ENCODE measurements around the gene SNCAIP.

The SNCAIP gene

GRCh38 chr5:122311961-122312590 lies at the start of gene SNCAIP:
SNCAIP (plus strand) TSS chr5:122312237; CDS start chr5:122391135, 78,898 bp downstream.
- DNase-seq: no peak

DNA sequence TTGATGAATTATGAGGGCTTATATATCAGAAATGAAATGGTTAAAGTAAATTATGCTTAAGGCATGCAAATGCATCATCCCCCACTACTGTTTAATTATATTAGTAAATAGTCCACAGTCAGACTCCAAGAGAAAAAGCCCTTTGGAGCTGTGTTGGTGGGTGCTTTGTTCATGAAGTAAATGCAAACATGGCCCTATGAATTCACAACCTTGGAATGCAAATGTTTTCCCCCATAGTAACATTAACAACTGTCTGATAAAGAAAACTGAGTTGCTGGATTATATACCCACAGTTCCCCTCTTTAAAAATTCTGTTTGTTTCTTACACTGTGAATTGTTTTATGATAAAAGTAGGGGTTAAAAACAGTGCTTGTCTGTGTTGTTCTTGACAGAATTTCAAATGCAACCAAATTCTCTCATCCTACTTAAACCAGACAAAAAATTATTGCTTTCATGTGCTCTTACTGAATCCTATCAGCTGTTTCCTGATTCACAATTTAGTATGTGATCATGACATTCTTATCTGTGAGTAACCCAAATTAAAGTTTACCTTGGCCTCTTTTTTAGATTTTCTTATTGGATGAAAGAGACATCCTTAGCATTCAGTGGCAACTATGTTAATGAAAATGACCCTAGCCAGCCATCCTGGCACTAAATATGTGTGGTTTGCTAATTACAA lies 48.5 kb upstream of the SNCAIP start:
- no peak for DNase-seq

DNA sequence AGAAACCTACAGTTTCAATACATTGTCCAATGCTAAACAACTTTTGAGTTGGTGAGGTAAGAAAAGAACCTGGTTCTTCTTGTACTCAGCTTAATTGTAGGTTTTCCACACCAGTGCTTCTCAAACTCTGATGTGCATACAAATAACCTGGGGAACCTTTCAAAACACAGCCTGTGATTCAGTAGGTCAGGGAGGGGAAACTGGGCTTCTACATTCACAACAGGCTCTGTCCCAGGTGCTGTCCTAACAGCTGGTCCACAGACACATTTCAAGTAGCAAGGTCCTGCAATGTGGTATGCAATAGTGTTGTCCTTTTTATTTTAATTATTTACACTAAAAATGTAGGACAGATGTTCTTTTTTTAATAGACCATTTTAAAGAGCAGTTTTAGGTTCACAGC lies 47.4 kb upstream of the SNCAIP start:
- no peak for DNase-seq

DNA sequence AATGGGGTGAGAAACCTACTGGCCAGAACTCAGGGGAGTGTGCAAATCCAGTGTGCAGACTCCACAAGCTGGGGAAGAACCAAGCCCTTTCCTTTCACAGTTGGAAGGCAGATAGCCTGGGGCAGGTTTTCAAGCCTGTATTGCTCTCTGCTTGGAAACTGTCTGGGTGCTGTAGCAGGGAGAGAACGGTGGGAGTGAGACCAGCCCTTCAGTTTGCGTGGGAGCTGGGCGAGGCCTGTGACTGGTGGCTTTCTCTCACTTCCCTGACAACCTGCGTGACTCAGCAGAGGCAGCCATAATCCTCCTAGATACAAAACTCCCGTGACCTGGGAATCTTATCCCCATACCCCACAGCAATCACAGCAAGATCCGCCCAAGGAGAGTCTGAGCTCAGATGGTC lies 44.9 kb upstream of the SNCAIP start:
- DNase-seq: no peak

- DNase-seq: no peak
Measured at GRCh38 chr5:122273696-122274095, 38.3 kb upstream of the SNCAIP start.

- no peak for DNase-seq
Measured at GRCh38 chr5:122283592-122283991, 28.4 kb upstream of the SNCAIP start.

GRCh38 chr5:122286541-122286940 lies 25.5 kb upstream of the SNCAIP start:
- DNase-seq: no peak

DNA sequence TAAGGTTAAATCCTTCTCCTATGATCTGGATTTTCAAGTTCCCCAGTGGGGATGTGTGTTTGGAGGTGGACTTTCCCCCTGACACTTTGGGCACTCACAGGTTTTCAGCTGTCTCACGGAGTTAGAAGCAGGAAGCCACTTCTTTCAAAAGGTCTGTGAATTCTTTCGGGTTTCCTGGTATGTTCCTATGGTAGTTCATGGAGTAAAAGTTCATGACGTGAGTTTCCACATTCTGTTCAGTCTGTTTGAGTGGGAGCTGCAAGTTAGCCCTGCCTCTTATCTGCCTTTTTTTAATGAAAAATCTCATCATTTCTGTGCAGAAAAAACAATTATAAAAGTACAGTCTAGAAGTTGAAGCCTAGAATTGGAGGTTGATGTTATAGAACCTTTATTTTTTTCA lies 24.9 kb upstream of the SNCAIP start:
- no peak for DNase-seq

GRCh38 chr5:122291000-122291901 lies 20.8 kb upstream of the SNCAIP start:
- DNase-seq: no peak

DNA sequence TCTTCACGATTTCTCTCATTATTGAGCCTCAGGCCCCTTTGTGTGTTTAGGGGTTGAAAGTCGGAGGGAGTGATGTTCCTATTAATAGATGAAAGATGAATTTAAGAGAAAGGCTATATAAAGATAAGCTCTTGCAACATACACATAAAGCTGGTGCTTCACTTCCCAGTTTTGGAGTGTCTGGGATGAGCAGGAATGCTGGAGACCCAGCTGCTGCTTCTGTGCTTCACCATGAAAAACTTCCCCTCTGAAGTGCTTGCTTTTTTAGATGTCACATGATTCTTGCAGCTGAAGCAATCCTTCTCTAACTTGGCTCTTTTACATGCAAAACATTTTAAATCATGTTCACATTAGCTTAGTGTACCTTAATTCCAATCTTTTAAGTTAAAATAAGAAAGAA lies 19.7 kb upstream of the SNCAIP start:
- no peak for DNase-seq

DNA sequence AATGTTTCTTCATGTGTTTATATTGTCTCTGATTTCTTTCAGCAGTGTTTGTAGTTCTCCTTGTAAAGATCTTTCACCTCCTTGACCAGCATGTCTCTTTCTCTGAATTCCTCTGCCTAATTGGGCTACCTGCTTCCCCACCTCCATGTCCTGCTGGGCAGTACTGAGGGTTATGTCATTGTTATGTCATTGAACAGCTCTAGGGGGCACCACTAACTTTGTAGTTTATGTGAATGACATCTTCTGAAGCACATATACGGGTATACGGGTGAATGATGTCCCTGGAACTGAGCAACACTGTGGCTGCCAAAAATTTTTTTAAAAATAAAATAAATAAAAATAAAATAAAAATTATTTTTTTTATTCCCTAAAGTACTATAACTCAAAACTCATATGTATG lies 16.9 kb upstream of the SNCAIP start:
- peak; percentile 17 to 48 for DNase-seq

DNA sequence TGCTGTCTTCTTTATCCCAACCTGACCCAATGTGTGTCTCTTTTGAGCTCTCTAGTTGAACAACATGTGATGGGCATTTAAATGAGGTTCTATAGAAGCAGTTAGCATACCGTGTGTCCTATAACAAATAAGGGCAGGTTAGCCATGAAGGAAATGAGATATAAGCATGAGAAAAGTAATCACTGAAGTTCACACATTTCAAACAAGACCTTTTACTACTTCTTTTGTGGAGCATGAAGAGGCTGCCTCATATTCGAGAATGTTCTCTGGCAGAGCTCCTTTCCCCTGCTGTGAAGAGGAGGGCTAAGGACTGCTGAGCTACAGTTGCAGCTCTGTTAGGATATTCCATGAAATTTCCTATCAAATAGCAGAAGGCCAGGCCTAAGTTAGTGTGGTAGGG lies 15.2 kb upstream of the SNCAIP start:
- no peak for DNase-seq

DNA sequence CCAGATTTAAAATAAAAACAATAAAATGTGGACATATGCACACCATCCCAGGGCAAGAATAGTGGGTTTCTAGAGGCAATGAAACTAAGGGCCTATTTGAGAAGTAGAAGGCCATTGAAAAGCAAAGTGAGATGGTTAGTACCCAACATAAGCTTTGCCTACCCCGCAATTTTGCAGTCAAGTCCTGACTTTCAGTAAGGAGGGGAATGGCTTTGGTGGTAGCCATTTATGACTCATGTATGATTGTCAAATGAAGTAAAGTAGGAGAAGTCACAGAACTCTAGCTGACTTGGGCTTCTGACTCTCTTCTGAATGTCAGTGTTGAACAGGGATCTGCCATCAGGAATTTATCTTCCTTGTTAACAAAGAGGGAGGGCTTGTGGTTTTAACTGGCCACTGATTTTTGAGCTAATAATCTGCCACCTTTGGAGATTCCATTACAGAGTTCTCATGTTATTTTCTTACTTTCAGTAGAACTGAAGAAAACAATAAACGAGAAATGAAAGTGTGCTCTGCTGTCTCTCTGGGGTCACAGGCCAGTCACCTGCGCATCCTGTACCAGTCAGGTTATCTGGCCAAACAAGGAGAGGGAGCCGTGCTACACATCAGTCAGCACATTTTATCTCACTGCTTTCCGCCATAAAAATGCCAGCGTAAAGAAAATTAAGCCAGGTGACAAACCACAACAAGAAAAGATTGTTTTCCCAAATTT lies 14.3 kb upstream of the SNCAIP start:
- DNase-seq: no peak

- no peak for DNase-seq
Measured at GRCh38 chr5:122300374-122300773, 11.7 kb upstream of the SNCAIP start.

DNA sequence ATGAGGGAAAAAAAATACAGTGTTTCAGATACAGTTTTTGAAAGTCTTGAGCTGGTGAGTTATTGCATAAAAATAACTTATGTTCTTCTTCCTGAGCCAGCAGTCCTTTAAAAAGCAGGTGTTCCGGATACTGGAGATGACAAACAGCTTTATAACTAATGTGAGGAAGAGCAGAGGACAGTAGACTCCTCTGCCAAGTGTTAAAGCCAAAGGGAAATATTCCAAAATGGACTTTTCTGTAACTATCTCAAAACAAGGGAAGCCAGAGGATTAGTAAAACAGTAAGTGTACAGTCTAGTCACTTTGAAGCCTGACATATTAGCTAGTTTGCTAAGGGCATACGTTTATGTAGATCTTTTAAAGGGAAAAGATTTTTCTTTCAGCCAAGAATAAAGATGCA lies 11.0 kb upstream of the SNCAIP start:
- DNase-seq: no peak

DNA sequence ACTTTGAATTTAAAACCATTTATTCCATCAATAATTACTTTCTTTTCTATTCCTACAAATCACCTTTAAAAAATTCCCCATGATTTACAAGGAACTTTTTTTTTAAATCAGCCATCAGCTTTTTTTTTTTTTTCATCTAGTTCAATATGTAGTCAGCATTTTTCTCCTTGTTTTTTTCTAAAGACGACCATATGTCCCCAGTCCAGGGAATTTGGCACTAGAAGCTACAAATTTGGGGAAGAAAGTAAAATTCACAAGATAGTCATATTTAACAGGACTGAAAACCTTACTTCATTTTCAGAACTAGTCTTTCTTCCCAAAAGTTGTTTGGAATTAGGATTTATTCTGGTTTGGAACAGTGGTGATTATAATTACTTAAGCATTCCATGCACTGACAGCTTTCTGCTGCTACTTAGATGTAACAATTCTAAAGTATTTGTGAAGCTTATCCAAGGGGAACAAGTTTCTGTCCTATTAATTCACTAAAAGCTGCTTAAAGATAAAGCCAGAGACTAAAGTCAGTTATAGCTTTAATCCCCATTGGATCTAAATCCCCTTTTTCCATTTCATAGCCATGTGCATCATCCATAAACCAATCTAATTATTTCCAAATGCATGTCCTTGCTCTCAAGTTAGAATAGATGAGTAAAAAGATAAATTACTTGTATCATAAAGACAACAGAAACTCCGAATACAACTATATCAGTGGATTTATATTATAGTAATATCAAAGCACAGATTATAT lies 7.4 kb upstream of the SNCAIP start:
- no peak for DNase-seq

- no peak for DNase-seq
Measured at GRCh38 chr5:122306461-122306860, 5.6 kb upstream of the SNCAIP start.

- no peak for DNase-seq
Measured at GRCh38 chr5:122310889-122311288, 1.1 kb upstream of the SNCAIP start.

- DNase-seq: no peak
Measured at GRCh38 chr5:122311497-122311960, 508 bp upstream of the SNCAIP start.

DNA sequence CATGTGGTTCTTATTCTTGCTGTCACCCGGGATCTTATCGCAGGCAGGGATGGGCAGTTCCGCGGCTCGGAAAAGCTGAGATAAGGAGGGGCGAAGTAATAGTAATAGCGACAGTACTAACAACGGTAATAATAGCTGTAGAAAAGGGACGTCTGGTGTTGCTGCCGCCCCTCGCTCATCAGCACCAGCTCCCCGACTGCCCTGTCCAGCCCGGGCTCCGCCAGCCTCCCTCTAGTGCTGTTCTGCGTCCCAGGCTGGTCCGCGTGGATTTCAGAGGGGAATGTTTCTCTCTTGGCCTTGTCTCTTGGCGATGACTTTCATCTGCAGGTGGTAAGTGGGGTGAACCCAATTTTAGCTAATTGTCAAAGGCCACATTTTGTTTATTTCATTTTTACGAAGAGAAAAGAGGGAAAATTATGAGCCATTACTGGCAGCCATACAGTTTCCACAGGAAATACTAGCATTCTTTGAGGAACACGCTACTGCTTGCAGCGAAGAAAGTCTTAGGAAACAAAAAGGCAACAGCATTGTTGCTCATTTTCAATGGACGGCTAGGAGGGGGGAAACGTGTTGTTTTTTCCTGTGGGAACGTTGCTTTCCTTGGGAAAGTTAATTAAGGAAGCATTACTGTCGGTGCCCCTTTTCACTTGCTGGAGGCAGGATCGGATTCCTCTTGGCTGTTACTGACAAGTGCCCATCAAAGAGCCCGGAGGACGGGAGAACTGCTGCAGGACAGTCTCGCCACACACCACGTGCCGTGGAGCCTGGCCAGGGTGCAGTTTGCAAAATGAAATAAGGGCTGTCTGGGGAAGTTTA lies 762 bp downstream of the SNCAIP start:
- no peak for DNase-seq

- no peak for DNase-seq
Measured at GRCh38 chr5:122314036-122314435, 2.0 kb downstream of the SNCAIP start.

Data from AML-193 (cell line).